ENCODE measurements around the gene LTB4R.

LTB4R gene

GRCh38 chr14:24279301-24280186 is 31.8 kb upstream of the LTB4R start:
- peak; percentile 70 for DNase-seq

GRCh38 chr14:24280797-24281460 is 30.4 kb upstream of the LTB4R start:
- no peak for DNase-seq

- no peak for DNase-seq
Measured at GRCh38 chr14:24281636-24282035, 29.7 kb upstream of the LTB4R start.

- no peak for DNase-seq
Measured at GRCh38 chr14:24282736-24283135, 28.6 kb upstream of the LTB4R start.

GRCh38 chr14:24283796-24284460 is 27.4 kb upstream of the LTB4R start:
- DNase-seq, result no peak

GRCh38 chr14:24284501-24285035 is 26.7 kb upstream of the LTB4R start:
- DNase-seq, result no peak

GRCh38 chr14:24285351-24285750 is 26.0 kb upstream of the LTB4R start:
- DNase-seq, result no peak

- no peak for DNase-seq
Measured at GRCh38 chr14:24286996-24287395, 24.3 kb upstream of the LTB4R start.

- DNase-seq, result no peak
Measured at GRCh38 chr14:24289649-24290280, 21.5 kb upstream of the LTB4R start.

GRCh38 chr14:24290746-24291145 is 20.6 kb upstream of the LTB4R start:
- DNase-seq, result no peak

- no peak for DNase-seq
Measured at GRCh38 chr14:24291446-24292117, 19.7 kb upstream of the LTB4R start.

GRCh38 chr14:24292118-24292807 is 19.0 kb upstream of the LTB4R start:
- no peak for DNase-seq

- no peak for DNase-seq
Measured at GRCh38 chr14:24293525-24293924, 17.8 kb upstream of the LTB4R start.

GRCh38 chr14:24296341-24297157 is 14.8 kb upstream of the LTB4R start:
- peak; percentile 83 for DNase-seq

GRCh38 chr14:24297190-24297964 is 13.9 kb upstream of the LTB4R start:
- no peak for DNase-seq

GRCh38 chr14:24298892-24299254 is 12.4 kb upstream of the LTB4R start:
- DNase-seq, result no peak

- peak; percentile 92 for DNase-seq
Measured at GRCh38 chr14:24299255-24300191, 11.8 kb upstream of the LTB4R start, which contains the start of the genes DHRS1 and NOP9. Gene DHRS1 (minus strand): TSS chr14:24299780. CDS start chr14:24299106, 674 bp downstream. Gene NOP9 (plus strand): TSS chr14:24299850. CDS start chr14:24299955, 105 bp downstream.

- DNase-seq, result no peak
Measured at GRCh38 chr14:24300326-24300980, 10.8 kb upstream of the LTB4R start.
